GM19043 (cell line): ENCODE data around the gene IGFBP6.

Source experiments
- ATAC-seq: cut with Tn5 transposase; IDR thresholded peaks from one replicate; pipeline ENCODE4 v1.9.1; 2021; ENCODE audit warnings: low read depth; ENCODE audit not compliant: unreplicated experiment

IGFBP6 gene

GRCh38 chr12:53058674-53059433 lies 38.6 kb upstream of the IGFBP6 start:
- ATAC-seq: no peak

- no peak for ATAC-seq
Measured at GRCh38 chr12:53059434-53060063, 37.9 kb upstream of the IGFBP6 start.

GRCh38 chr12:53060064-53060720 lies 37.3 kb upstream of the IGFBP6 start:
- ATAC-seq: no peak

GRCh38 chr12:53060721-53061276 lies 36.7 kb upstream of the IGFBP6 start:
- ATAC-seq: no peak

- ATAC-seq: no peak
Measured at GRCh38 chr12:53061404-53062010, 36.0 kb upstream of the IGFBP6 start.

GRCh38 chr12:53062011-53062961 lies 35.2 kb upstream of the IGFBP6 start:
- no peak for ATAC-seq

- no peak for ATAC-seq
Measured at GRCh38 chr12:53062977-53063707, 34.3 kb upstream of the IGFBP6 start.

GRCh38 chr12:53063708-53064612 lies 33.5 kb upstream of the IGFBP6 start:
- ATAC-seq: no peak

GRCh38 chr12:53064613-53065436 lies 32.6 kb upstream of the IGFBP6 start:
- ATAC-seq: no peak

- no peak for ATAC-seq
Measured at GRCh38 chr12:53065470-53065869, 32.0 kb upstream of the IGFBP6 start.

- no peak for ATAC-seq
Measured at GRCh38 chr12:53065975-53066931, 31.2 kb upstream of the IGFBP6 start.

- no peak for ATAC-seq
Measured at GRCh38 chr12:53067074-53067992, 30.1 kb upstream of the IGFBP6 start.

- no peak for ATAC-seq
Measured at GRCh38 chr12:53067993-53068770, 29.3 kb upstream of the IGFBP6 start.

- no peak for ATAC-seq
Measured at GRCh38 chr12:53068811-53069585, 28.5 kb upstream of the IGFBP6 start.
